HL-60/S4 (cell line): ENCODE data around the gene SCUBE2.

Experiments used
- in situ Hi-C: fragments of 300-500 bp; cut with MboI; formaldehyde crosslinking; loops from 2 replicates; pipeline ENCODE4 v1.14.3; 2022; ENCODE audit warnings: low sequenced_read_pairs

SCUBE2 gene

DNA sequence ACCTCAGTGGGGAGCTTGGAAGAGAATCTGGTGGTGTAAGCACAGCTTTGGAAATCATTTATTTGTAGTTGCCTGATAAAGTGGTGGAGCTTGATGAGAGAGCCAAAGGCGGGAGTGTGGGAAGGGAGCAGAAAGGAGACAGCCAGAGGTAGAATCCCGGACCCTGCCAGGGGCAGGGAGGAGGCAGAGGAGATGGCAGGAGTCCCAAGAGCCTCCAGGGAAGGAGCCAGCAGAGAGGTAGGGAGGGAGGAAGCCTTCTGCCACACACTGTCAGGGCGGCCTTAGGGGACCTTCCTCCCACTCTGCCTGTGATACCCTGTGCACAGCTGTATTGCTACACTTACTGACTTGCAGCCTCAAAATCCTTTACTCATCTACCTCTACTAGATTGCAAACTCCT, 15.4 kb downstream of the SCUBE2 start:
- in situ Hi-C loops = no loop called here

DNA sequence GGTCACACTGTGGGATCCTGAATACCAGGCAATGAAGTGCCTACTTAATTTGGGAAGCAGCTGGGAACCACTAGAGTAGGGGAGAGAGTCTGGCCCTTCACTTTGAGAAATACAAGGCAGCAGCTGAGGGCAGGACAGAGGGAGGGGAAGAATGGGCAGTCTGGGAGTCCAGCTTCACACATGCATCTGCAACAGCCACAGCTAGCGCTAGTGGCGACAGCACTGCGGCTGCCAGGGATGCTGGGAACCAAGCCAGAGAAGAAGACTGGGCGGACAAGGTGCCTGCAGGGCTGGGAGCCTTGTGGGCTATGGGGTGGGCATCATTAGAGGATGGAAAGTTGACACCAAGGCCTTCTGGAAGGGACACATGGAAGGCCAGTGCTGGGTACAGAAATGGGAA, 15.8 kb downstream of the SCUBE2 start:
- in situ Hi-C loops = no loop called here

DNA sequence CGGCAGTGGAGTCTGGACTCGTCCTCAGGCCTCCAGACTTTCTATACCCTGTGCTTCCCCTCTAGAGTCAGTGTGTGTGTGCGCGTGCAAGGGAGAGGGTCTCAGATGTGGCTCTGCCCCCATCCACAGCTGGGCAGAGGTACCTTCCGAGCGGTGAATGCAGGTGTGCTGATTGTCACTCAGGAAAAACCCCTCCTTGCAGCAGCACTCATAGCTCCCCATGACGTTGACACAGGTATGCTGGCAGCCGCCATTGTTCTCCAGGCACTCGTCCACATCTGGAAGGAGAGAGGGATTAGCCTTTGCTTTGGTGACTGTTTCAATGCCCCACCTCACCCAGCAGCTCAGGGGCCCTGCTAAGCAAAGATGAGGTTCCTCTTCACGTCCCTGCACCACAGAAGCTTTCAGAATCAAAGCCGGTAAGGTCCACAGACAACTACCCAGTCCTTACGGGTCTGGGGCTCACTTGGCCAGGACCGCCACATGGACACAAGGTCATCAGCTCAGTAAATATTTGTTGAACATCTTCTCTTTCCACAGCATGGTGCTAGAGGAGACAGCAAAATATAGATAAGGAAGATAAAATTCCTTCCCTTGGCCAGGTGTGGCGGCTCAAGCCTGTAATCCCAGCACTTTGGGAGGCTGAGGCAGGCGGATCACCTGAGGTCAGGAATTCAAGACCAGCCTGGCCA, 16.9 kb downstream of the SCUBE2 start:
- in situ Hi-C loops = no loop called here

DNA sequence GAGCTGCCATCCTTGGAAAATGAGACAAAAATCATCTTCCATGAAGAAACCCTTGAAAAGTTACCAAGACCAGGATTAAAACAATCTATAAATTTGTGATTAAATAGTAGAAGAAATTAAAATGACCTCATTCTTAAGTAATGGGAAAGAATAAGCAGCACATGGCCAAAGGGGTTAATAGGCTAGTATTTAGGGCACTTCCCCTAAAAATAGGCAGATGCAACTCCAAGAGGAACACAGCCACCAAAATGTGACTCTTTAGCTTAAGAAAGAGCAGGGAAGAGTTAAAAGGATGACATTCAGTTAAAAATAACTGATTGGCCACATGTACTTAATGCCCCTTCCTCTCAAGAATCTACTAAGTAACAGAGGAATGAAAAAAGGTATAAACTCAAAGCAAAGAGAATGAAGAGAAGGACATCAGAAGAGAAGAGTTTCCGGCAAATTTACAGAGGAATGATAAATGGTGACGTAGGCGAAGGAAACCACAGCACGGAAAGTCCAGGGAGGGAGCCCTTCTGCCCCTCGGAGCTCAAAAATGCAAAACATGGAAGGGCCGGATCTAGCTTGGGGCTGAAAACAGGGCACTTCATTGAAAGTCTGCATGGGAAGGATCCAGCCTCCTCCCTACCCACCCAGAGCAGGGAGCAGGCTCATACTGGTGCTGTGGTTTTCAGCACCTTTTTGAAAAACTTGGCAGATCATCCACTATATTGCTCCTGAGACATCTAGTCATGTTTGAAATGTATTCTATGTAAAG, 17.8 kb downstream of the SCUBE2 start:
- in situ Hi-C loops = no loop called here

- in situ Hi-C loops = no loop called here
Observed at GRCh38 chr11:9072626-9073176, 18.7 kb downstream of the SCUBE2 start.

- in situ Hi-C loops = no loop called here
Observed at GRCh38 chr11:9071692-9072091, 19.7 kb downstream of the SCUBE2 start.

- in situ Hi-C loops = no loop called here
Observed at GRCh38 chr11:9070749-9071491, 20.5 kb downstream of the SCUBE2 start.

GRCh38 chr11:9069862-9070470, 21.4 kb downstream of the SCUBE2 start:
- in situ Hi-C loops = no loop called here

- in situ Hi-C loops = no loop called here
Observed at GRCh38 chr11:9069256-9069655, 22.1 kb downstream of the SCUBE2 start.

DNA sequence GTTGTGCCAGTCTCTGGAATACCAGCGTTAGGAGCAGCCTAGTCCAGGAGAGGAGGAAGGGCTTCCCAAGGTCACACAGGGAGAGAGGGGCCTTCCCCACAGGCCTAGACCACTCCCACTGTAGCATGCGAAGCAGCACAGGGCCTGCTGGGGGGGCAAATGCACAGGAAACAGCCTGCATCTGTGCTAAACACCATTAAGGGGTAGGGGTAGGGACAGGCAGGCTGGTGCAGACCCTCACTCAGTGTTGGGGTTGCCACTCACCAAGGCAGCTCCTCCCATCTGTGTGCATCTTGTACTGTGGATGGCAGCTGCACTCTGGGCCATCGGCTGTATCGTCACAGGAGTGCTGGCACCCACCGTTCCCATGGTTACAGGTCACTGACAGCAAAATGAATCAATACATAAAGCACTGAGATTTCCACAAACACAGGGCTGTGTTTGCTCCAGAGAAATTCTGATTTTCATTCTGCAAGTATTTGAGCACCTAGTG, 24.9 kb downstream of the SCUBE2 start:
- in situ Hi-C loops = no loop called here

DNA sequence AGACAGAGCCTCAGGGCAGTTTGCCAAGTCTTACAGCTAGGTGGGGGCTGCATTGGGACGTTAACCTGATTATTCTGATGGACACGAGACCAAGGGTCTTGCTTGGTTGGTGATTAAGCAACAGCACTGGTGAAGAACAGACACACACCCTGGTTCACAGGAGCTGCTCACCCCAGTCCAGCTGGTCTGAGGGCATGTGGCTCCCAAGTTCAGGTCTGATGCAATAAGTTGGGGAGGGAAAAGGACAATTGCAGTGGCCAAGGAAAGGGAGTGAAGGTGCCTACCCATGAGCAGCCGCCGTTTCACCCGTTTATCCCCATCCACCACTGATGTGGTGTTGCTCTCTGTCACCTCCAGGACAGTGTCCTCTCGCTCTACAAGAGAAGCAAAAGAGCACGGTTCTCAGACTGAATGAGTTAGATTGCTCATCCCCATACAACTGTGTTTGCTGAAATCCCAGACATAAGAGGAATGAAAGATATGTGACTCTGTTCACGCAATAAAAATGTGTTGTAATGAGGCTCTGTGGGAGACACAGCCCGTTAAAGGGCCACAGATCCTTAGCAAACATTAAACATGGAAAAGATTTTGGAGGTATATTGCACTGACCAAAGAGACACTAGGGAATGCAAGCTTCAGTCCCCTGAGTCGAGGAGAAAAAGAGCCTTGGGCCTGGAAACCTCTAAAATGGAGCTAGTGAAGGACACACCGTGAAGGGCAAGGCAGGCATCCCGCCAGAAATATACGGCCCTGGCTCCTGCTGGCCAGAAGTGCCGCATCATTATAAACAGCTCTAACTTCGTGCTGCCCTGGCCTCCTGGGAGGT, 25.6 kb downstream of the SCUBE2 start:
- in situ Hi-C loops = no loop called here

- in situ Hi-C loops = no loop called here
Observed at GRCh38 chr11:9061807-9062206, 29.6 kb downstream of the SCUBE2 start.

- in situ Hi-C loops = no loop called here
Observed at GRCh38 chr11:9060700-9061111, 30.7 kb downstream of the SCUBE2 start.

DNA sequence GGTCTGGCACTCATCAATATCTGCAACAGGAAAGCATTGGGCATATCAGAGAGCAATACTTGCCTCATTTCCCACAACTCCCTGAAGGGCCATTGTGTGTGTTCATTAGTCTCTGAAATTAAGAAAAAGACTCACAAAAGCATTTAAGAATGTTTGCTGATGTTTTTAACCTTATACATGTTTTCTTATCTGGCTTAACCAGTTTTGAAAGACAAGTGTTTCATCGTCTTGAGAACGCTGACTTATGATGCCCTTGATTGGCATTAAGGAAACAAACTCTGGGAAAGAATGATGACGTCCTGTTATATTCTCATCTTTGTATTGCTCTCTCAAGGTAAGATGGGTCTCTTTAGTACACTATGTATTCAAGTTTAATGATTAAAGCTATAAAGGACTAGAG, 32.0 kb downstream of the SCUBE2 start:
- in situ Hi-C loops = no loop called here

DNA sequence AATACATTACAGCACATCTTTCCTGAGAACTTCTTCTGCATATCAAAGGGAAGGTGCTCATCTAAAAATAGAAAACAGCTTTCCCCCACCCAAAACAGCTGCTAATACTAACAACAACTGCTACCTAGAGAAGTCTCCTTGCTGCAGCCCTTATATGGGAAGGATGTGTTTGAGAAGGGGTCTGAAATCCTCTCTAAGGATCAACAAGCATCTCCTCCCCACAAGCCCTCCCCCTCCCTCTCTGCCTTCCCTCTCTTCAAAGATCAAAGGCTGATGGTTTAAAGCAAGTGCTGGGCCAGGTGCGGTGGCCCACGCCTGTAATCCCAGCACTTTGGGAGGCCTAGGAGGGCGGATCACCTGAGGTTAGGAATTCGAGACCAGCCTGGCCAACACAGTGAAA, 33.5 kb downstream of the SCUBE2 start:
- in situ Hi-C loops = no loop called here

DNA sequence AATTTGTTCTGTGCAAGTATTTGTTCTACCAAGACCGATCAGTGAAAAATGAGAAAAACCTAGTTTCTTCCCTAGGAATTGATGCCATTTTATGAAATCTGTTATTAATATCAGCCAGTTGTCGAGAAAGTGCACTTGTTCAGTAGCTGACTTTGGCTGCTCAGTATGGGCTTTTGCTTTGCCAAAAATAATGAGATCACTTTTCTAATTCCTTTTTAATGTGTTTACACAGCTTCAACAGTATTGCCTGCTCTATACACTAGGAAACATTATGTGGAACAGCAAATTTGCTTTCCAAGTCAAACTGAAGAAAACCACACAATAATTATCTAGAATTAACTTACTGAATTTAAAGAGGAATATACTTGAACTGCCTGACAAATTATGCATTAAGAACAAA, 34.4 kb downstream of the SCUBE2 start:
- in situ Hi-C loops = no loop called here

DNA sequence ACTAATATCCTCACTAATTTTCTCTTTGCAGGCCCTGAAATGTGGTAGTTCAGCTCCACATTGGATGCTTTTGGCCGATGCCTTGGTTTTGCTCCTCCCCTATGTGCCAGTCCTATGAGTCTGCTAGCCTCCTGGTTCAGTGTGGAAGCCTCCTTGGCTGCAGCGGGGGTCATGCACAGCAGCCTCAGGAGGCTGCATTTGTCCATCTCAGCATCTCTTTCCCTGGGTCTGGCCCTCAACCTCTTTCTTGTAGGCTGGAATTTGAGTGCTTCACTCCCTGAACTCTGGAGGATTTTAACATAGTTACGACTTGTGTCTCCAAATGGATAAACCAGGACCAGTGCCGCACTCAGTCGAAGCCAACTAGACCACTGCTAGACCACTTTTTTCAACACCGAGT, 34.9 kb downstream of the SCUBE2 start:
- in situ Hi-C loops = no loop called here

GRCh38 chr11:9053316-9054035, 37.9 kb downstream of the SCUBE2 start:
- in situ Hi-C loops = no loop called here

DNA sequence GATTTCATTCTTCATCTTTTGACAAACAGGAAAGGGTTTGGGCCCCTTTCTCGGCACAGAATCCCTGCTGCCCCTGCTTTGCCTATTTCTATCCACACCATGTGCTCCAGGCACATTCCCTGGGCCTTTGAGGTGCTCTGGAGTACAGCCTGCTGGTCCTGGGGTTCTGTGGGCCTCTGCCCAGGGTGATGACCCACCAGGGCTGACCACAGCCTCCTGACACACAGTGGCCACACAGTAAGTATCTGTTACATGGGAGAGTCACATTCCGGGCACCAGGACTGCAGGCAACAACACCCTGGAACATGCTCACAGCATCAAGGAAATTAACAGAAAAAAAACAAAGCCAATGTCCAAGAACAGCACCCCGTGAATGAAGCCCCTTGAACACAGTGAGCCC, 39.1 kb downstream of the SCUBE2 start:
- in situ Hi-C loops = no loop called here
